ENCODE data around the gene MOB3A.

DNA sequence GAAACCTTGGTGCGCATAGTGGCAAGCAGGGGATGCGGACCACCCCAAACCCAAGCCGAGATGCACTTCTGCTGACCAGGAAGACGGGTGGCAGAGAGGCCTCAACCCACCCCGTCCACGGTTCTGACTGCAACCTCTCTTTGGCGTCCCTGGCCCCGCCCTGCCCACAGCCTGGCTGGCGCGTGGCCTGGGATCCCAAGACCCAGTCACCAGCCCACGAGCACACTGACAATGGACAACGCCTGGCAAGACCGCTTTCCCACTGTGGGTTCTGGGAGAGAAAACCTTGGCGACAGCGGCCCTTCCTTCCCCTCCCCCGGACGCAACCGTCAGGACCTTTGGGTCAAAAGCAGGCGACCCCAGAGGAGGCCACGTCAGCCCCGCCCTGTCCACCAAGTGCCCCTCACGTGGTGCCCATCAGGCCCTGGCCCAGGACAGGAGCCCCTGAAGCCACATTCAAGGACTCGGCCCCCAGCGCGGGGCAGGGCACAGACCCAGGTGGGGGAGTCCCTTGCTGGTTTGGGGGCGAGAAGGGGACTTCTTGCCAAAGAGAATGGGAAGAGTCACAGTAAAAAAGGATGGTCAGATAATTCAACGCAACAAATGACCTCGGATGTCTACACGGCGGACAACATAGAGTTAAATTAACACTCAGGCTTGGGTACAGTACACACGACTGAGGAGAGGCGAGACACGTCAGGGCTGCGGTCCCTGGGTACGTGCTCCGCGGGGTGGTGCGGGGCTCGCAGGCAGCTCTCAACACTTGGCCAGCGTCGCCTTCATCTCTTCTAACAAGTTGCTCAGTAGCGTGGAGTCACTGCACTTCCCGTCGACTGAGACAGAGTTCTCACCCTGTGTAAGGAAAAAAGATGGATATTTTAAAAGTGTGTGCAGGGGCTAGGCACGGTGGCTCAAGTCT lies 5.5 kb upstream of the MOB3A start:
- TF ChIP-seq EZH2 (IDR thresholded peaks at IDR 0.05; ENCODE audit: low read length, missing control alignments) = no peak
- TF ChIP-seq, protein P1, sequence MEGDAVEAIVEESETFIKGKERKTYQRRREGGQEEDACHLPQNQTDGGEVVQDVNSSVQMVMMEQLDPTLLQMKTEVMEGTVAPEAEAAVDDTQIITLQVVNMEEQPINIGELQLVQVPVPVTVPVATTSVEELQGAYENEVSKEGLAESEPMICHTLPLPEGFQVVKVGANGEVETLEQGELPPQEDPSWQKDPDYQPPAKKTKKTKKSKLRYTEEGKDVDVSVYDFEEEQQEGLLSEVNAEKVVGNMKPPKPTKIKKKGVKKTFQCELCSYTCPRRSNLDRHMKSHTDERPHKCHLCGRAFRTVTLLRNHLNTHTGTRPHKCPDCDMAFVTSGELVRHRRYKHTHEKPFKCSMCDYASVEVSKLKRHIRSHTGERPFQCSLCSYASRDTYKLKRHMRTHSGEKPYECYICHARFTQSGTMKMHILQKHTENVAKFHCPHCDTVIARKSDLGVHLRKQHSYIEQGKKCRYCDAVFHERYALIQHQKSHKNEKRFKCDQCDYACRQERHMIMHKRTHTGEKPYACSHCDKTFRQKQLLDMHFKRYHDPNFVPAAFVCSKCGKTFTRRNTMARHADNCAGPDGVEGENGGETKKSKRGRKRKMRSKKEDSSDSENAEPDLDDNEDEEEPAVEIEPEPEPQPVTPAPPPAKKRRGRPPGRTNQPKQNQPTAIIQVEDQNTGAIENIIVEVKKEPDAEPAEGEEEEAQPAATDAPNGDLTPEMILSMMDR (conservative IDR thresholded peaks at IDR 0.05 in 1 of 2, IDR thresholded peaks at IDR 0.05 in 1 of 2; ENCODE audit: low read depth in 1 of 2, low read length in 2 of 2) = no peak
